ENCODE measurements around the gene NCK1.
"Not testable (repeated sequence)": the region's sequence is repeated elsewhere in the genome, so short reads cannot be mapped to it uniquely, and the experiment has no call there.

Gene NCK1

GRCh38 chr3:136959599-136959998, 97.6 kb downstream of the NCK1 start:
- H2BK5ac ChIP-seq (ENCODE audit: low read depth, low read length, poor library complexity), result no peak overlapping the region
- H3K18ac ChIP-seq (ENCODE audit: low read length), result no peak overlapping the region
- no peaks in the 10 kb centered on the region for H3K79me1 ChIP-seq (ENCODE audit: low read length)
- no peak overlapping the region for H3K23ac ChIP-seq (ENCODE audit: low read length)
- H3K4me3 ChIP-seq (ENCODE audit: low read depth, low read length), result no peak overlapping the region
- H4K12ac ChIP-seq (ENCODE audit: low read depth, low read length), result no peak overlapping the region
- no peak overlapping the region for H3K4me2 ChIP-seq (ENCODE audit: low read length)
- H3K79me2 ChIP-seq (ENCODE audit: control insufficient read depth, insufficient read depth, low read length, poor library complexity), result no peaks in the 10 kb centered on the region
- no peak overlapping the region for H2AK5ac ChIP-seq (ENCODE audit: low read length)
- no CpG with 5 or more reads among the region's 6 CpGs for WGBS (ENCODE audit: extremely low coverage, insufficient coverage, insufficient read length)
- no peak overlapping the region for H3K14ac ChIP-seq (ENCODE audit: low read length)
- no peak overlapping the region for H3K4ac ChIP-seq (ENCODE audit: low read depth, low read length)
- DNase-seq, result no peak
- peaks cover 7 to 17% of the 10 kb centered on the region in 2 experiments for H3K4me1 ChIP-seq (ENCODE audit: control insufficient read depth in 1 of 2, insufficient read depth in 2 of 2, low read length in 2 of 2)
- H3K9ac ChIP-seq (ENCODE audit: low read length), result no peak overlapping the region
- no peak overlapping the region for H4K91ac ChIP-seq (ENCODE audit: low read depth, low read length)
- H4K8ac ChIP-seq (ENCODE audit: low read depth, low read length), result no peak overlapping the region
- no peaks in the 10 kb centered on the region for H3K36me3 ChIP-seq (ENCODE audit: control insufficient read depth in 1 of 2, insufficient read depth in 2 of 2, low read length in 2 of 2)
- no peak overlapping the region for H2BK12ac ChIP-seq (ENCODE audit: low read length)
- H2AFZ ChIP-seq (ENCODE audit: insufficient read depth, low read length, poor library complexity), result no peak overlapping the region
- H3K27ac ChIP-seq (ENCODE audit: low read depth, low read length), result no peak overlapping the region
- no peaks in the 10 kb centered on the region for H3K9me3 ChIP-seq (ENCODE audit: insufficient read depth, low read depth, low read length)
- no peak overlapping the region for H2BK120ac ChIP-seq (ENCODE audit: insufficient read depth, low read length, poor library complexity)
- no peaks in the 10 kb centered on the region for H3K27me3 ChIP-seq (ENCODE audit: insufficient read depth, low read length)

GRCh38 chr3:136960838-136961836, 99.1 kb downstream of the NCK1 start:
- no peak overlapping the region for H4K91ac ChIP-seq (ENCODE audit: low read depth, low read length)
- no peak overlapping the region for H2BK120ac ChIP-seq (ENCODE audit: insufficient read depth, low read length, poor library complexity)
- DNase-seq, result peak; percentile 92 to 97
- H2BK12ac ChIP-seq (ENCODE audit: low read length), result no peak overlapping the region
- no peak overlapping the region for H3K4me2 ChIP-seq (ENCODE audit: low read length)
- peak overlapping the region; percentile 57 for H3K27ac ChIP-seq (ENCODE audit: low read depth, low read length)
- H4K8ac ChIP-seq (ENCODE audit: low read depth, low read length), result no peak overlapping the region
- H3K14ac ChIP-seq (ENCODE audit: low read length), result no peak overlapping the region
- H3K18ac ChIP-seq (ENCODE audit: low read length), result no peak overlapping the region
- H3K79me2 ChIP-seq (ENCODE audit: control insufficient read depth, insufficient read depth, low read length, poor library complexity), result no peaks in the 10 kb centered on the region
- H3K4me1 ChIP-seq (ENCODE audit: control insufficient read depth in 1 of 2, insufficient read depth in 2 of 2, low read length in 2 of 2), result peaks cover 5 to 9% of the 10 kb centered on the region in 2 experiments
- H4K12ac ChIP-seq (ENCODE audit: low read depth, low read length), result no peak overlapping the region
- H3K79me1 ChIP-seq (ENCODE audit: low read length), result no peaks in the 10 kb centered on the region
- no CpG with 5 or more reads among the region's 4 CpGs for WGBS (ENCODE audit: extremely low coverage, insufficient coverage, insufficient read length)
- H3K4ac ChIP-seq (ENCODE audit: low read depth, low read length), result no peak overlapping the region
- no peak overlapping the region for H2BK5ac ChIP-seq (ENCODE audit: low read depth, low read length, poor library complexity)
- no peaks in the 10 kb centered on the region for H3K36me3 ChIP-seq (ENCODE audit: control insufficient read depth in 1 of 2, insufficient read depth in 2 of 2, low read length in 2 of 2)
- no peak overlapping the region for H3K23ac ChIP-seq (ENCODE audit: low read length)
- no peaks in the 10 kb centered on the region for H3K27me3 ChIP-seq (ENCODE audit: insufficient read depth, low read length)
- no peak overlapping the region for H3K4me3 ChIP-seq (ENCODE audit: low read depth, low read length)
- no peak overlapping the region for H3K9ac ChIP-seq (ENCODE audit: low read length)
- H2AFZ ChIP-seq (ENCODE audit: insufficient read depth, low read length, poor library complexity), result no peak overlapping the region
- no peaks in the 10 kb centered on the region for H3K9me3 ChIP-seq (ENCODE audit: insufficient read depth, low read depth, low read length)
- no peak overlapping the region for H2AK5ac ChIP-seq (ENCODE audit: low read length)

- Histone ChIP-seq H3K14ac (ENCODE audit: low read length) (no peak overlapping the region), H3K4me2 (ENCODE audit: low read length) (no peak overlapping the region), H3K27me3 (ENCODE audit: insufficient read depth, low read length) (no peaks in the 10 kb centered on the region), H3K23ac (ENCODE audit: low read length) (no peak overlapping the region), H3K9ac (ENCODE audit: low read length) (no peak overlapping the region), H2BK120ac (ENCODE audit: insufficient read depth, low read length, poor library complexity) (no peak overlapping the region), H2BK12ac (ENCODE audit: low read length) (no peak overlapping the region), H3K4me3 (ENCODE audit: low read depth, low read length) (no peak overlapping the region), H2AK5ac (ENCODE audit: low read length) (no peak overlapping the region), H4K8ac (ENCODE audit: low read depth, low read length) (no peak overlapping the region), H2BK5ac (ENCODE audit: low read depth, low read length, poor library complexity) (no peak overlapping the region), H3K9me3 (ENCODE audit: insufficient read depth, low read depth, low read length) (no peaks in the 10 kb centered on the region), H3K18ac (ENCODE audit: low read length) (no peak overlapping the region), H3K79me1 (ENCODE audit: low read length) (no peaks in the 10 kb centered on the region), H3K4ac (ENCODE audit: low read depth, low read length) (no peak overlapping the region), H4K91ac (ENCODE audit: low read depth, low read length) (no peak overlapping the region), H4K12ac (ENCODE audit: low read depth, low read length) (no peak overlapping the region), H2AFZ (ENCODE audit: insufficient read depth, low read length, poor library complexity) (no peak overlapping the region), H3K27ac (ENCODE audit: low read depth, low read length) (no peak overlapping the region), H3K36me3 (ENCODE audit: control insufficient read depth in 1 of 2, insufficient read depth in 2 of 2, low read length in 2 of 2) (no peaks in the 10 kb centered on the region), H3K79me2 (ENCODE audit: control insufficient read depth, insufficient read depth, low read length, poor library complexity) (no peaks in the 10 kb centered on the region), H3K4me1 (ENCODE audit: control insufficient read depth in 1 of 2, insufficient read depth in 2 of 2, low read length in 2 of 2) (peaks cover 0 to 3% of the 10 kb centered on the region in 2 experiments)
- WGBS (ENCODE audit: extremely low coverage, insufficient coverage, insufficient read length), result no CpG with 5 or more reads among the region's 1 CpG
- peak; percentile 11 to 70 for DNase-seq
Measured at GRCh38 chr3:136962927-136963326, 100.9 kb downstream of the NCK1 start.

DNA sequence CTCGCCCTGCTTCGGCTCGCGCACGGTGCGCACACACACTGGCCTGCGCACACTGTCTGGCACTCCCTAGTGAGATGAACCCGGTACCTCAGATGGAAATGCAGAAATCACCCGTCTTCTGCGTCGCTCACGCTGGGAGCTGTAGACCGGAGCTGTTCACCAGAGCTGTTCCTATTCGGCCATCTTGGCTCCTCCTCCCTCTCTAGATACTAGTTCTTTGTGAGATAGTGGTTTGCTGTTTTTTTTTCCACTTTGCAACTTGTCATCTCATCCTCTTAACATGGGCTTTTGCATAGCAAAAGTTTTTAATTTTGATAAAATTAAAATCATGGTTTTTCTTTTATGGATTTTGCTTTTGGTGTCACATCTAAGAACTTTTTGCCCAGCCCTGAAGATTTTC, 107.5 kb downstream of the NCK1 start:
- not testable (repeated sequence) for H2BK5ac ChIP-seq (ENCODE audit: low read depth, low read length, poor library complexity); H3K4ac ChIP-seq (ENCODE audit: low read depth, low read length); H2AFZ ChIP-seq (ENCODE audit: insufficient read depth, low read length, poor library complexity); H2AK5ac ChIP-seq (ENCODE audit: low read length); H4K12ac ChIP-seq (ENCODE audit: low read depth, low read length); H2BK12ac ChIP-seq (ENCODE audit: low read length); H3K4me3 ChIP-seq (ENCODE audit: low read depth, low read length); H3K18ac ChIP-seq (ENCODE audit: low read length); H3K36me3 ChIP-seq (ENCODE audit: control insufficient read depth in 1 of 2, insufficient read depth in 2 of 2, low read length in 2 of 2); H3K79me2 ChIP-seq (ENCODE audit: control insufficient read depth, insufficient read depth, low read length, poor library complexity); H3K9me3 ChIP-seq (ENCODE audit: insufficient read depth, low read depth, low read length); H3K14ac ChIP-seq (ENCODE audit: low read length); H4K91ac ChIP-seq (ENCODE audit: low read depth, low read length); H3K27me3 ChIP-seq (ENCODE audit: insufficient read depth, low read length); H4K8ac ChIP-seq (ENCODE audit: low read depth, low read length); H3K23ac ChIP-seq (ENCODE audit: low read length); H3K27ac ChIP-seq (ENCODE audit: low read depth, low read length); H3K79me1 ChIP-seq (ENCODE audit: low read length); H3K4me1 ChIP-seq (ENCODE audit: control insufficient read depth in 1 of 2, insufficient read depth in 2 of 2, low read length in 2 of 2); H2BK120ac ChIP-seq (ENCODE audit: insufficient read depth, low read length, poor library complexity); H3K4me2 ChIP-seq (ENCODE audit: low read length); H3K9ac ChIP-seq (ENCODE audit: low read length)
- DNase-seq, result peak in 1 of 2 donors; percentile 53
- no CpG with 5 or more reads among the region's 14 CpGs for WGBS (ENCODE audit: extremely low coverage, insufficient coverage, insufficient read length)

Measured in trophoblast cell (in vitro differentiated cells and primary cell).